MCF 10A (cell line): ENCODE measurements around the gene HSP90AA1. TPM values are rescaled to one million over a fixed set of nuclear protein-coding genes. Genes with fewer than 3 reads are reported as not detected.
A peak's percentile ranks its signal among the peaks of the same experiment; 100 is the strongest.
"Not testable (repeated sequence)": the region's sequence is repeated elsewhere in the genome, so short reads cannot be mapped to it uniquely, and the experiment has no call there.

ENCODE experiments used
- BruUV-seq: library from RNA; stranded (reverse); fragments of 400-500 nt; replicated peaks from 2 replicates; lab custom pipeline; 2021; lab: Mats Ljungman, UMichigan
- CTCF ChIA-PET: fragments of 300-600 bp; sonication (Branson Sonifier 250); formaldehyde crosslinking; extraction: SDS; loops from one replicate; lab custom pipeline; 2021; ENCODE audit warnings: antibody characterized with exemption, inconsistent platforms; lab: Yijun Ruan, JAX
- POLR2A ChIA-PET: fragments of 300-600, 350-650 bp; sonication (Branson Sonifier 250); formaldehyde crosslinking; extraction: SDS; loops from one replicate; lab custom pipeline; 2020; ENCODE audit warnings: antibody characterized with exemption, inconsistent platforms; lab: Yijun Ruan, JAX
- DNase-seq: peaks from one replicate; pipeline ENCODE4 v3.0.0-alpha.2; 2018; ENCODE audit not compliant: unreplicated experiment
- H3K27ac Mint-ChIP-seq: one replicate; pipeline ENCODE4 v1.8.0; 2022; ENCODE audit warnings: mild to moderate bottlenecking, low read depth, mixed read lengths; ENCODE audit not compliant: unreplicated experiment
- H3K27me3 Mint-ChIP-seq: one replicate; pipeline ENCODE4 v1.8.0; 2022; ENCODE audit warnings: mixed read lengths; ENCODE audit not compliant: insufficient read depth, unreplicated experiment
- H3K36me3 Mint-ChIP-seq: one replicate; pipeline ENCODE4 v1.8.0; 2022; ENCODE audit warnings: mild to moderate bottlenecking, moderate library complexity, mixed read lengths; ENCODE audit not compliant: insufficient read depth, unreplicated experiment
- H3K4me1 Mint-ChIP-seq: one replicate; pipeline ENCODE4 v1.8.0; 2022; ENCODE audit warnings: mixed read lengths; ENCODE audit not compliant: insufficient read depth, unreplicated experiment
- H3K4me3 Mint-ChIP-seq: one replicate; pipeline ENCODE4 v1.8.0; 2022; ENCODE audit warnings: mild to moderate bottlenecking, moderate library complexity, mixed read lengths; ENCODE audit not compliant: unreplicated experiment
- H3K9me3 Mint-ChIP-seq: one replicate; pipeline ENCODE4 v1.8.0; 2022; ENCODE audit warnings: mixed read lengths; ENCODE audit not compliant: unreplicated experiment
- CTCF ChIP-seq: fragments of 200-600 bp; IDR thresholded peaks from one replicate; pipeline ENCODE4 v1.8.0; 2022; ENCODE audit warnings: antibody characterized with exemption, mild to moderate bottlenecking; ENCODE audit not compliant: unreplicated experiment
- intact Hi-C: fragments of 100-400 bp; cut with micrococcal nuclease; formaldehyde crosslinking; loops from 2 replicates; pipeline ENCODE4 v1.14.1; 2022
- total RNA-seq: library from RNA; stranded (reverse); gene quantifications from 2 replicates; pipeline ENCODE4 v1.2.3, GENCODE V29; 2022

Gene HSP90AA1
- total RNA-seq, 1 experiment from 2014 or later = 296 TPM

DNA sequence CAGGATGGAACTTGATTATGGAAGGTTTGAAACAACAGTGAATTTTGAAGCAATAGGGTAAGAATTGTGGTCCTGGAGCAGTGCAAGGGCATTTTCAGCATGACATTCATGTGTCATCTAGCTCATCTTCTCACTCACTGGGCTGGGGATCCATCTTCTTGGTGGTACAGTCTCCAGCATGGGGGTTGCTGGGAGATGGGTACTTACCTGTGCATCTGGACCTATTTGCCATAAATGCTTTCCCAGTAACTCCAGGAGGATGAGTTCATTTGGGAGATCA is 7.2 kb downstream of the HSP90AA1 start:
- ChIA-PET CTCF (interaction anchor here (1.7 kb wide), 1 partner anchor 17 kb away, joined by 5 read pairs; no protein-coding TSS in a partner anchor), POLR2A (no interaction called here)
- Mint-ChIP-seq H3K9me3 (no peaks in the 10 kb centered on the region), H3K27me3 (no peaks in the 10 kb centered on the region), H3K4me3 (no peak overlapping the region), H3K4me1 (peaks cover 9% of the 10 kb centered on the region), H3K36me3 (peaks cover 70% of the 10 kb centered on the region), H3K27ac (no peak overlapping the region)
- TF ChIP-seq CTCF = no peak
- no TSS peak for BruUV-seq
- DNase-seq = no peak
- intact Hi-C loops = no loop called here

GRCh38 chr14:102078831-102079699 is 7.8 kb downstream of the HSP90AA1 start:
- Mint-ChIP-seq H3K27me3 (no peaks in the 10 kb centered on the region), H3K4me3 (no peak overlapping the region), H3K4me1 (peaks cover 6% of the 10 kb centered on the region), H3K9me3 (no peaks in the 10 kb centered on the region), H3K27ac (peak overlapping the region; percentile 85), H3K36me3 (peaks cover 64% of the 10 kb centered on the region)
- no peak for DNase-seq
- ChIA-PET CTCF (interaction anchor here (1.7 kb wide), 1 partner anchor 17 kb away, joined by 5 read pairs; no protein-coding TSS in a partner anchor), POLR2A (interaction anchor here (0.7 to 1.0 kb wide), 2 partner anchors 12 to 114 kb away, joined by 3 to 4 read pairs; no protein-coding TSS in a partner anchor)
- no peak for TF ChIP-seq CTCF
- intact Hi-C loops = no loop called here
- no TSS peak for BruUV-seq

DNA sequence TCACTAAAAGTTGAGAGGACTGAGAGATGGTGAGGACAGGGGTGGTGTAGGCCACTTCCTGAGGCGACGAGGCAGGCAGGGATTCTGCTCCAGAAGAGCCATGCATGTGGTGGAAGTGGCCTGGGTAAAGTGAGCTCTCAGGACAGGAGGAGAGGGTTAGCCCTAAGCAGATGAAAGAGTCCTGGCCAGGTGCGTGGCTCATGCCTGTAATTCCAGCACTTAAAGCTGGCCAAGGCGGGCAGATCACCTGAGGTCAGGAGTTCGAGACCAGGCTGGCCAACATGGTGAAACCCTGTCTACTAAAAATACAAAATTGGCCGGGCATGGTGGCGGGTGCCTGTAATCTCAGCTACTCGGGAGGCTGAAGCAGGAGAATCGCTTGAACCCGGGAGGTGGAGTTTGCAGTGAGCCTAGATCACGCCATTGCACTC is 8.5 kb downstream of the HSP90AA1 start:
- POLR2A ChIA-PET = interaction anchor here (0.7 to 1.0 kb wide), 2 partner anchors 11 to 113 kb away, joined by 3 to 4 read pairs; no protein-coding TSS in a partner anchor
- H3K36me3 Mint-ChIP-seq = peaks cover 57% of the 10 kb centered on the region
- H3K4me1 Mint-ChIP-seq = not testable (repeated sequence)

GRCh38 chr14:102077382-102077709 is 9.5 kb downstream of the HSP90AA1 start:
- DNase-seq = no peak
- H3K9me3 Mint-ChIP-seq = no peaks in the 10 kb centered on the region
- no peaks in the 10 kb centered on the region for H3K27me3 Mint-ChIP-seq
- H3K36me3 Mint-ChIP-seq = peaks cover 47% of the 10 kb centered on the region
- H3K27ac Mint-ChIP-seq = no peak overlapping the region
- H3K4me3 Mint-ChIP-seq = no peak overlapping the region
- no TSS peak for BruUV-seq
- intact Hi-C loops = no loop called here
- CTCF ChIA-PET = interaction anchor here (0.7 to 0.8 kb wide), 2 partner anchors 16 to 19 kb away, joined by 4 read pairs; no protein-coding TSS in a partner anchor
- no peaks in the 10 kb centered on the region for H3K4me1 Mint-ChIP-seq
- TF ChIP-seq CTCF = no peak
- POLR2A ChIA-PET = interaction anchor here (0.7 kb wide), 1 partner anchor 12 kb away, joined by 3 read pairs; no protein-coding TSS in a partner anchor

More for the DNA sequence above, 8.5 kb downstream of the HSP90AA1 start:
- DNase-seq, H3K27me3 Mint-ChIP-seq, H3K9me3 Mint-ChIP-seq, H3K4me3 Mint-ChIP-seq, intact Hi-C loops, BruUV-seq: not testable (repeated sequence)
- CTCF ChIA-PET = interaction anchor here (1.7 kb wide), 1 partner anchor 18 kb away, joined by 5 read pairs; no protein-coding TSS in a partner anchor
- peak overlapping the region; percentile 85 for H3K27ac Mint-ChIP-seq
